ENCODE data around the gene KPNA1.

DNA sequence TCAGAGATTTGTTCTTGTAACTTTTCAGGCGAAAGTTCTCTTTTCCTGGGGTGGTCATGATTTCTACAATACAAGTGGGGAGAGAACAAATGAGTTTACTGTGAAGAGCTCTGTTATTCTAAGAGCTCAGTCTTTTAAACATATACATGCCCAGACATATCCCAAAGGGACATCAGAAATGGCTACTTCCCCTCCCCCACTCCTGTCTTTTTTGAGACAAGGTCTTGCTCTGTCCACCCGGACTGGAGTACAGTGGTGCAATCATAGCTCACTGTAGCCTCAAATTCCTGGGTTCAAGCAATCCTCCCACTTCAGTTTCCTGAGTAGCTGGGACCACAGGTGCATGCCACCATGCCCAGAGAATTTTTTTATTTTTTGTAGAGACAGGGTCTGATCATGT, 18.2 kb downstream of the KPNA1 start:
- TF ChIP-seq, protein P1, sequence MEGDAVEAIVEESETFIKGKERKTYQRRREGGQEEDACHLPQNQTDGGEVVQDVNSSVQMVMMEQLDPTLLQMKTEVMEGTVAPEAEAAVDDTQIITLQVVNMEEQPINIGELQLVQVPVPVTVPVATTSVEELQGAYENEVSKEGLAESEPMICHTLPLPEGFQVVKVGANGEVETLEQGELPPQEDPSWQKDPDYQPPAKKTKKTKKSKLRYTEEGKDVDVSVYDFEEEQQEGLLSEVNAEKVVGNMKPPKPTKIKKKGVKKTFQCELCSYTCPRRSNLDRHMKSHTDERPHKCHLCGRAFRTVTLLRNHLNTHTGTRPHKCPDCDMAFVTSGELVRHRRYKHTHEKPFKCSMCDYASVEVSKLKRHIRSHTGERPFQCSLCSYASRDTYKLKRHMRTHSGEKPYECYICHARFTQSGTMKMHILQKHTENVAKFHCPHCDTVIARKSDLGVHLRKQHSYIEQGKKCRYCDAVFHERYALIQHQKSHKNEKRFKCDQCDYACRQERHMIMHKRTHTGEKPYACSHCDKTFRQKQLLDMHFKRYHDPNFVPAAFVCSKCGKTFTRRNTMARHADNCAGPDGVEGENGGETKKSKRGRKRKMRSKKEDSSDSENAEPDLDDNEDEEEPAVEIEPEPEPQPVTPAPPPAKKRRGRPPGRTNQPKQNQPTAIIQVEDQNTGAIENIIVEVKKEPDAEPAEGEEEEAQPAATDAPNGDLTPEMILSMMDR (IDR thresholded peaks at IDR 0.05), result no peak
- no peak for TF ChIP-seq POLR2A (IDR thresholded peaks at IDR 0.05)
- no peak for TF ChIP-seq POLR2AphosphoS5 (IDR thresholded peaks at IDR 0.05; ENCODE audit: insufficient read depth in 1 of 2, low read depth in 1 of 2)

Data from vagina (tissue), 2 donors.